A673 (cell line): ENCODE results near the gene CEP78.

Source experiments
- EZH2 ChIP-seq: fragments of 200-600 bp; sonication (generic); IDR thresholded peaks from 2 replicates; pipeline ENCODE4 v1.6.1; 2017; ENCODE audit warnings: borderline replicate concordance, low read depth, mild to moderate bottlenecking, mixed read lengths, antibody characterized with exemption, low read length; ENCODE audit not compliant: poor library complexity, severe bottlenecking
- TF ChIP-seq, protein P1 (sequence below): fragments of 300-800, 200-600 bp; sonication (generic); conservative IDR thresholded peaks from 2 replicates; pipeline ENCODE4 v1.5.1; 2017; ENCODE audit warnings: low read depth, mild to moderate bottlenecking, antibody characterized with exemption, low read length, moderate library complexity, mixed read lengths

- TF ChIP-seq EZH2: no peak
- TF ChIP-seq, protein P1, sequence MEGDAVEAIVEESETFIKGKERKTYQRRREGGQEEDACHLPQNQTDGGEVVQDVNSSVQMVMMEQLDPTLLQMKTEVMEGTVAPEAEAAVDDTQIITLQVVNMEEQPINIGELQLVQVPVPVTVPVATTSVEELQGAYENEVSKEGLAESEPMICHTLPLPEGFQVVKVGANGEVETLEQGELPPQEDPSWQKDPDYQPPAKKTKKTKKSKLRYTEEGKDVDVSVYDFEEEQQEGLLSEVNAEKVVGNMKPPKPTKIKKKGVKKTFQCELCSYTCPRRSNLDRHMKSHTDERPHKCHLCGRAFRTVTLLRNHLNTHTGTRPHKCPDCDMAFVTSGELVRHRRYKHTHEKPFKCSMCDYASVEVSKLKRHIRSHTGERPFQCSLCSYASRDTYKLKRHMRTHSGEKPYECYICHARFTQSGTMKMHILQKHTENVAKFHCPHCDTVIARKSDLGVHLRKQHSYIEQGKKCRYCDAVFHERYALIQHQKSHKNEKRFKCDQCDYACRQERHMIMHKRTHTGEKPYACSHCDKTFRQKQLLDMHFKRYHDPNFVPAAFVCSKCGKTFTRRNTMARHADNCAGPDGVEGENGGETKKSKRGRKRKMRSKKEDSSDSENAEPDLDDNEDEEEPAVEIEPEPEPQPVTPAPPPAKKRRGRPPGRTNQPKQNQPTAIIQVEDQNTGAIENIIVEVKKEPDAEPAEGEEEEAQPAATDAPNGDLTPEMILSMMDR: no peak
These were observed 71.5 kb downstream of the CEP78 start for GRCh38 chr9:78307360-78307759.
